T-cell (primary cell): ENCODE results near the gene PANK3. TPM values are rescaled to one million over a fixed set of nuclear protein-coding genes. Genes with fewer than 3 reads are reported as not detected.
"Not testable (repeated sequence)": the region's sequence is repeated elsewhere in the genome, so short reads cannot be mapped to it uniquely, and the experiment has no call there.

ENCODE experiments used
- ATAC-seq, 4 experiments: fragments of 200-7000 bp in 3 of 4; fragments of 150-1000 bp in 1 of 4; cut with Tn5 transposase; replicated peaks in 1 of 4; 1 replicate in 3 of 4; 2 replicates in 1 of 4; pipeline ENCODE4 v1.10.0; 2021; ENCODE audit warnings: moderate library complexity in 3 of 4, mild to moderate bottlenecking in 2 of 4, moderate number of reproducible peaks in 1 of 4
- CTCF ChIA-PET, 2 donors: fragments of 300-600 bp; sonication (Branson Sonifier 250); formaldehyde crosslinking; loops; one replicate each; lab custom pipeline; 2022; ENCODE audit warnings: antibody characterized with exemption in 2 of 2; lab: Charles Lee
- POLR2A ChIA-PET, 2 donors: fragments of 300-600 bp; sonication (Branson Sonifier 250); formaldehyde crosslinking; loops; one replicate each; lab custom pipeline; 2022; ENCODE audit warnings: antibody characterized with exemption in 2 of 2; lab: Charles Lee
- DNase-seq, 35 experiments: peaks; one replicate each; pipeline versions ENCODE4 v3.0.0 to v3.0.0-alpha.2; 2013 to 2023
- H3K27ac ChIP-seq: one replicate; pipeline ENCODE4 v1.5.1; 2013; ENCODE audit warnings: low read length
- H3K27me3 ChIP-seq, 2 experiments: replicated peaks in 1 of 2; 1 replicate in 1 of 2; 2 replicates in 1 of 2; pipeline versions ENCODE4 v1.6.1 to v1.7.0; 2013; ENCODE audit warnings: low read length in 1 of 2, mixed read lengths in 1 of 2; ENCODE audit not compliant: control insufficient read depth in 2 of 2, insufficient read depth in 2 of 2; ENCODE audit errors: extremely low read depth in 1 of 2
- H3K36me3 ChIP-seq, 2 donors: 1 replicate in 1 of 2; 2 replicates in 1 of 2; pipeline versions ENCODE4 v1.6.1 to v1.7.0; 2013; ENCODE audit warnings: low read length in 1 of 2; ENCODE audit not compliant: control insufficient read depth in 2 of 2, insufficient read depth in 1 of 2; ENCODE audit errors: extremely low read depth in 1 of 2
- H3K4me1 ChIP-seq, 2 experiments: 1 replicate in 1 of 2; 2 replicates in 1 of 2; pipeline versions ENCODE4 v1.6.1 to v1.7.0; 2013; ENCODE audit warnings: low read length in 2 of 2, mixed read lengths in 1 of 2; ENCODE audit not compliant: insufficient read depth in 2 of 2, control insufficient read depth in 1 of 2; ENCODE audit errors: extremely low read depth in 1 of 2
- H3K4me3 ChIP-seq, 2 donors: 1 replicate in 1 of 2; 2 replicates in 1 of 2; pipeline versions ENCODE4 v1.5.1 to v1.7.0; 2013; ENCODE audit warnings: mild to moderate bottlenecking in 2 of 2, low read length in 1 of 2, moderate library complexity in 1 of 2; ENCODE audit not compliant: control insufficient read depth in 1 of 2; ENCODE audit errors: extremely low read depth in 1 of 2
- H3K9me3 ChIP-seq: 2 replicates; pipeline ENCODE4 v1.7.0; 2013
- H3K27ac Mint-ChIP-seq, 2 donors: one replicate each; pipeline ENCODE4 v1.8.0; 2020 to 2021; ENCODE audit warnings: mild to moderate bottlenecking in 2 of 2, mixed read lengths in 2 of 2
- H3K27me3 Mint-ChIP-seq, 2 donors: one replicate each; pipeline ENCODE4 v1.8.0; 2021 to 2022; ENCODE audit warnings: mixed read lengths in 2 of 2
- H3K36me3 Mint-ChIP-seq: one replicate; pipeline ENCODE4 v1.8.0; 2021; ENCODE audit warnings: mixed read lengths
- H3K4me1 Mint-ChIP-seq, 3 donors: one replicate each; pipeline ENCODE4 v1.8.0; 2020 to 2022; ENCODE audit warnings: mixed read lengths in 3 of 3, mild to moderate bottlenecking in 1 of 3
- H3K4me3 Mint-ChIP-seq, 3 donors: one replicate each; pipeline ENCODE4 v1.8.0; 2020 to 2022; ENCODE audit warnings: mild to moderate bottlenecking in 3 of 3, mixed read lengths in 3 of 3, moderate library complexity in 3 of 3
- H3K9me3 Mint-ChIP-seq, 3 donors: one replicate each; pipeline ENCODE4 v1.8.0; 2020 to 2022; ENCODE audit warnings: mixed read lengths in 3 of 3
- WGBS: methylation state at CpG from one replicate; pipeline ENCODE4 v1.1.5; 2013; ENCODE audit warnings: missing lambda C conversion rate; ENCODE audit not compliant: insufficient coverage; 5-methylcytosine and 5-hydroxymethylcytosine counted together
- total RNA-seq, 35 experiments: library from RNA in 6 of 35; stranded (reverse) in 6 of 35; fragments of 120-200 nt in 1 of 35; gene quantifications; one replicate each; pipeline versions ENCODE4 v1.2.1 to v1.2.4 and lab custom pipeline; 2013 to 2026

The PANK3 gene
- total RNA-seq, 5 donors from 2014 or later (not counting 1 experiment from before 2014, with no cell fraction given): 33.9 to 41.1 (median 37.7) TPM

DNA sequence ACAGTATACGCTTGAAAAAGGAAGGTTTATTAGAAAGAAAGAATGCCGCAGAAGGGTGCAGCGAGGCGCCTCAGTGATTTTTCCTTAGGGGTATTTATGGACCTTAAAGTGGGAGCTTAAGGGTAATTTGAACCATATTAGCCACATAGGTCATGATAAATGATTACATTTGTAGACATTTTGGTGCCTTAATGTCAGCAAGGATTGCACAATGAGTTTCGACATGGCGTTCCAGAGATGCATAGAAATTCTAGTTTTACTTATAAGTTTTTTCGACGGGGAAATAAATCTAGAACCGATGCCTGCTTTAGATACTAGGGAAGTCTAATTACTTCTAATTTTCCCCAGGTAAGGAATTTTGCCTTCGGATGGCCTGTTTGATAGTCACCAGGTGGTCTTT lies 20.7 kb upstream of the PANK3 start:
- no peaks in the 10 kb centered on the region for H3K4me1 Mint-ChIP-seq
- no peak overlapping the region for H3K4me3 ChIP-seq
- WGBS: no CpG with 5 or more reads among the region's 10 CpGs
- CTCF ChIA-PET: no interaction called here
- H3K36me3 ChIP-seq: no peaks in the 10 kb centered on the region
- H3K9me3 ChIP-seq: no peaks in the 10 kb centered on the region
- no peak overlapping the region for H3K27ac Mint-ChIP-seq
- H3K9me3 Mint-ChIP-seq: peaks cover 0 to 3% (median 0%) of the 10 kb centered on the region in 3 donors
- no peak overlapping the region for H3K4me3 Mint-ChIP-seq
- no peaks in the 10 kb centered on the region for H3K36me3 Mint-ChIP-seq
- H3K27me3 Mint-ChIP-seq: peaks cover 22 to 28% of the 10 kb centered on the region in 2 donors
- DNase-seq (no peak), ATAC-seq (no peak)
- H3K4me1 ChIP-seq: no peaks in the 10 kb centered on the region
- POLR2A ChIA-PET: no interaction called here
- peaks cover 0 to 6% of the 10 kb centered on the region in 2 experiments for H3K27me3 ChIP-seq
- no peak overlapping the region for H3K27ac ChIP-seq

DNA sequence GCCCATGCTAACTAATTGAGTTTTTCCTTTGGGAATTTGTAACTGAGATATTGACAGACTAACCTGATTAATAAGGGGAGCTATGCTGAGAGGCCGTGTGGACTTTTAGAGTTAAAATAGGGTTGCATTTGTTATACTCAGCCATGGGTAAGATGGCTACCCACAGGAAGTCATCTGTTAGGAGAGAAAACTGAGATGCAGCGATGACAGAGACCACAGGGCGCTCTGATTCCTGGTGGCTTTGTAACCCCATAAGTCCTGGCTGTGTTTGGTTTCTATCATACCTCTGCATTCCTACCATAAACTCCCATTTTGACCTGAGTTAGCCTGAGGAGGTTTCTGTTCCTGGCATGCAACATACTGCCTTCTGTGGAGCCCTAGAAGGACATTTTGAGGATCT lies 19.5 kb upstream of the PANK3 start:
- CTCF ChIA-PET: no interaction called here
- DNase-seq: no peak
- WGBS: 17% methylated on average over 1 of the region's 3 CpGs

DNA sequence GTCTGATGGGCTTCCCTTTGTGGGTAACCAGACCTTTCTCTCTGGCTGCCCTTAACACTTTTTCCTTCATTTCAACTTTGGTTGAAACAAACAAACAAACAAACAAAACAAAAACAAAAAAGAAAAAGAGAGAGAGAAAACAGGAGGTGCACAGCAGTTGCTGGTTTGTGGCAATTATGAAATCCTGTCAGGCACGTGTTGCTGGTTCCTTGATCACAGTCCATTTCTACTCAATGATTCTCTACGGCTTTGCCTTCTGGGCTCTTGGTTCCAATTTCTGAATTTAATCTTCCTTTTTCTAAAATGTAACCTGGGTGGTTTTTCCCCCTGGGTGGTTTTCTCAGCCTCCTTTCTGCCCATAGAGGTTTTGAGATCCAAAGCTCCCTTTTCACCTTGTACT lies 17.8 kb upstream of the PANK3 start:
- H3K36me3 Mint-ChIP-seq: no peaks in the 10 kb centered on the region
- Histone ChIP-seq H3K4me1 (no peaks in the 10 kb centered on the region), H3K9me3 (no peaks in the 10 kb centered on the region), H3K4me3 (no peak overlapping the region), H3K27me3 (peaks cover 0 to 6% of the 10 kb centered on the region in 2 experiments), H3K36me3 (no peaks in the 10 kb centered on the region), H3K27ac (no peak overlapping the region)
- no peaks in the 10 kb centered on the region for H3K4me1 Mint-ChIP-seq
- H3K27ac Mint-ChIP-seq: no peak overlapping the region
- no peak for ATAC-seq
- no peak for DNase-seq
- no peak overlapping the region for H3K4me3 Mint-ChIP-seq
- H3K9me3 Mint-ChIP-seq: peaks cover 0 to 3% (median 0%) of the 10 kb centered on the region in 3 donors
- no CpG with 5 or more reads among the region's 2 CpGs for WGBS
- H3K27me3 Mint-ChIP-seq: peaks cover 26 to 35% of the 10 kb centered on the region in 2 donors
- CTCF ChIA-PET: no interaction called here
- POLR2A ChIA-PET: interaction anchor here in 1 of 2 donors (0.6 kb wide), 1 partner anchor 12 kb away, joined by 7 read pairs; no protein-coding TSS in a partner anchor

More for the DNA sequence above, 19.5 kb upstream of the PANK3 start:
- no peak for ATAC-seq
- POLR2A ChIA-PET: no interaction called here
- Histone ChIP-seq H3K27ac (no peak overlapping the region), H3K4me1 (no peaks in the 10 kb centered on the region), H3K27me3 (peaks cover 0 to 6% of the 10 kb centered on the region in 2 experiments), H3K4me3 (no peak overlapping the region), H3K9me3 (no peaks in the 10 kb centered on the region), H3K36me3 (no peaks in the 10 kb centered on the region)
- H3K27me3 Mint-ChIP-seq: peaks cover 26 to 36% of the 10 kb centered on the region in 2 donors
- H3K4me1 Mint-ChIP-seq: no peaks in the 10 kb centered on the region
- no peak overlapping the region for H3K4me3 Mint-ChIP-seq
- H3K36me3 Mint-ChIP-seq: no peaks in the 10 kb centered on the region
- H3K27ac Mint-ChIP-seq: no peak overlapping the region
- peaks cover 0 to 3% (median 0%) of the 10 kb centered on the region in 3 donors for H3K9me3 Mint-ChIP-seq

DNA sequence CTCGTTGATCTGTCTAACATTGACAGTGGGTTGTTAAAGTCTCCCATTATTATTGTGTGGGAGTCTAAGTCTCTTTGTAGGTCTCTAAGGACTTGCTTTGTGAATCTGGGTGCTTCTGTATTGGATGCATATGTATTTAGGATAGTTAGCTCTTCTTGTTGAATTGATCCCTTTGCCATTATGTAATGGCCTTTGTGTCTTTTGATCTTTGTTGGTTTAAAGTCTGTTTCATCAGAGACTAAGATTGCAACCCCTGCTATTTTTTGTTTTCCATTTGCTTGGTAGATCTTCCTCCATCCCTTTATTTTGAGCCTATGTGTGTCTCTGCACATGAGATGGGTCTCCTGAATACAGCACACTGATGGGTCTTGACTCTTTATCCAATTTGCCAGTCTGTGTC lies 17.0 kb upstream of the PANK3 start:
- H3K4me3 ChIP-seq, CTCF ChIA-PET, H3K9me3 ChIP-seq, H3K4me1 ChIP-seq, H3K4me1 Mint-ChIP-seq, H3K27ac ChIP-seq, DNase-seq, H3K36me3 Mint-ChIP-seq, H3K4me3 Mint-ChIP-seq, H3K36me3 ChIP-seq, POLR2A ChIA-PET, ATAC-seq, H3K27me3 ChIP-seq, H3K27ac Mint-ChIP-seq, H3K9me3 Mint-ChIP-seq: not testable (repeated sequence)
- peaks cover 26 to 35% of the 10 kb centered on the region in 2 donors for H3K27me3 Mint-ChIP-seq
- no CpG with 5 or more reads among the region's 1 CpG for WGBS

DNA sequence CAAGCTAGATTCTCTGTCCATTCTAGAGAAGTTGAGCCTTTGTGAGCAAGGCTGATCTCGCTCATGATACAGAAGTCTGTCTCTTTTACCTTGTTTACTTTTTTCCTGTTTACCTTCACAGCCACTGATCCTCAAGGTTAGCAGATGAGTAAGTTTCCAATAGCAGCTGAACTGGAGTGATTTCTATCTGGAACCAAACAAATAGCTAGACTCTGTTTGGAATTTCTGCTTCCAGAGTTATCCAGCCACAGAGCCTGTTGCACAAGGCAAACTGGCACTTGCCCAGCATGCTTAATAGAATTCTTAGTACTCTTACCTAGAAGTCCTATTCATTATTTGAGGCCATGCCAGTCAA lies 12.8 kb upstream of the PANK3 start:
- no peaks in the 10 kb centered on the region for H3K4me1 ChIP-seq
- no peak overlapping the region for H3K4me3 ChIP-seq
- H3K36me3 Mint-ChIP-seq: no peaks in the 10 kb centered on the region
- H3K4me3 Mint-ChIP-seq: no peak overlapping the region
- H3K27ac ChIP-seq: no peak overlapping the region
- H3K9me3 Mint-ChIP-seq: peaks cover 0 to under 1% (median 0%) of the 10 kb centered on the region in 3 donors
- H3K36me3 ChIP-seq: no peaks in the 10 kb centered on the region
- POLR2A ChIA-PET: interaction anchor here in 1 of 2 donors (0.6 kb wide), 1 partner anchor 35 kb away, joined by 5 read pairs; no protein-coding TSS in a partner anchor
- no CpG with 5 or more reads among the region's 1 CpG for WGBS
- ATAC-seq: no peak
- peaks cover 0 to 8% of the 10 kb centered on the region in 2 experiments for H3K27me3 ChIP-seq
- peaks cover 34 to 37% of the 10 kb centered on the region in 2 donors for H3K27me3 Mint-ChIP-seq
- DNase-seq: no peak
- CTCF ChIA-PET: no interaction called here
- no peak overlapping the region for H3K27ac Mint-ChIP-seq
- no peaks in the 10 kb centered on the region for H3K9me3 ChIP-seq
- no peaks in the 10 kb centered on the region for H3K4me1 Mint-ChIP-seq

DNA sequence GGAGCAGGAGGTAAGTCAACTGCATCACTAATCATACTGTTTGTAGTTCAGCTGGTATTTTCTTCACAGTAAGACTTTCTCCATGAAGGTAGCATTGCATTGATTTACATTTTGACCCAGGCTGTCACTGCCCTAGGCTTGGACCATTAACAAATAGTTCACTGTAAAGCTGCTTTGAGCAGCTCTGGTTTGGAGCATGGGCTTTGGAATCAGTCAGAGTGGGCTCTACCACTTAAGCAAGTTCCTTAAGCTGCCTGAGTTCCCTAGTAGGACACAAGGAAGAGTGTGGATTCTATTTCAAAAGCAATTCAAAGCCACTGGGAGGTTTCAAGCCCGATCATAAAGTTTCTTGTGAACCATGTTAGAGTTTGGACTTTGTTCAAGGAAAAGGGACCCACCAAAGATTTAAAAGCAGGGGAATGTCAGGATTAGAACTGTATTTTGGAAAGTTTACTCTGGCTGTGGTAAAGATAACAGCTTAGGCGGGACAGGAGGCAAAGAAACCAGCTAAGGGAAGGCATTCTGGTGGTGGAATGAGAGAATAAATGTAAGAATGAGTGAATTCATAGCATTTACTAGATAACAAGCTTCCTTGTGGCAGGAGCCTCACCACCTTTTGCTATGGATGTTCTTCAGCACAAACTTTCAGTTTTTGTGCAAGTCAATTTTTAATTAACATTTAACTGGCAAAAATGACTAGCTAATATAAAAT lies 12.3 kb upstream of the PANK3 start:
- H3K9me3 ChIP-seq: no peaks in the 10 kb centered on the region
- no peak overlapping the region for H3K4me3 Mint-ChIP-seq
- CTCF ChIA-PET: no interaction called here
- H3K4me3 ChIP-seq: no peak overlapping the region
- H3K27me3 Mint-ChIP-seq: peaks cover 33 to 34% of the 10 kb centered on the region in 2 donors
- H3K27ac Mint-ChIP-seq: no peak overlapping the region
- no peaks in the 10 kb centered on the region for H3K4me1 Mint-ChIP-seq
- WGBS: 57% methylated on average over 1 of the region's 2 CpGs
- POLR2A ChIA-PET: interaction anchor here in 1 of 2 donors (0.6 kb wide), 1 partner anchor 23 kb away, joined by 6 read pairs; no protein-coding TSS in a partner anchor
- no peaks in the 10 kb centered on the region for H3K4me1 ChIP-seq
- H3K9me3 Mint-ChIP-seq: no peaks in the 10 kb centered on the region
- H3K27ac ChIP-seq: no peak overlapping the region
- H3K36me3 Mint-ChIP-seq: no peaks in the 10 kb centered on the region
- peaks cover 0 to 8% of the 10 kb centered on the region in 2 experiments for H3K27me3 ChIP-seq
- H3K36me3 ChIP-seq: no peaks in the 10 kb centered on the region
- DNase-seq: no peak
- ATAC-seq: no peak
